ENCODE results near the gene FYTTD1.
A peak's percentile ranks its signal among the peaks of the same experiment; 100 is the strongest.

The FYTTD1 gene

GRCh38 chr3:197737749-197738462 is 11.8 kb upstream of the FYTTD1 start:
- DNase-seq, result no peak

DNA sequence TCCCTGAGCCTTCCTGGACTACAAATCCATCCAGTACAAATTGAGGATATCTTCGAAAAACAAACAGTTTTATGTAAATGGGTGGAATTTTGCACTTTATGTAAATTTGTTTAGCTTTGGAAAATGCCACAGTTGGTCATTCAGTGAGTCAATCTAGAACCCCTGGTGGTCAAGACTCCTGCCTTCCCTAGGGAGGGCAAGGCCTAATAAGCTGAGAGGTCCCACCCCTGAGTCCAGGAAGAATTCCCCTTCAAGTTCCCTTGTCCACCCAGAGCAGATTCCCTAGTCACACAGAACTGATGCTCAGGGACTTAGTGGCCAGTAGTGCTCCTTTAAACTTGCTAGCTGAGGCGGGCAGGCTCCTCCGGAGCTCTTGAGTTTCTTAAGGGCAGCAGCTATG is 6.9 kb upstream of the FYTTD1 start:
- no peak for DNase-seq

DNA sequence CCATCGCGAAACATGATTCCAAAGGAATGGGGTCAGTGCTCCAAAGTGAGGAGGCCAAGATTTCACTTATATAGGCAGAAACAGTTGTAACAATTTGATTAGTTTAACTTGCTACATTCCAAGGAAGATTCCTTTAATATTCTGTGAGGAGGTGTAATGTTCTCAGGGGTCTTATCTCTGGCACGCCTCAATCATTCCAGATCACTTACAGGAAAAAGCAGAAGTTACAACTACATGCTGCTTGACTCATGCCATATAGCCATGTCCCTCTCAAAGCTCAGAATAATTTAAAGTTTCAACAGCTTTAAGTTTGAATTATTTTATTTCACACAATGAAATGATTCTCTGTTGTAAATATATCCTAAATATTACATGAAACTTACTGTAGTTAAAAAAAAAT is 3.5 kb upstream of the FYTTD1 start:
- no peak for DNase-seq

DNA sequence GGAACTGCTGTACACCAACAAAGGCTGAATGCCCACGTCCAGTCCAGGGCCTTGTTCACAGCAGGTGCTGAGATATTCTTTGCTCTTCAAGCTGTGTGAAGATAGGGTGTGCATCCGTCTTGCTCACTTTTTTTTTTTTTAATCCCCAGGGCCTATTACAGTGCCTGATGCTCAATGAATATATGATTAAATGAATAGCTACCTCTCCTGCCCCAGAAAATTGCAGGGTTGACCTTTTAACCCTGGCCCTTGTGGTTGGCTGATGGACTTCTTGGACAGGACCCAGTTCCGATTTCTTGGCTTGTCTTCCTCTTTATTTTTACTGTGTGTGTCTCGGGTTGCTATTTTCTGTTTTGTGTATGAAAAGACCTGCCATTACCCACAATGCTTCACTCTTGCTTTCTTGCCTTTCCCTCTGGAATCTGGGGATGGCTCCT is 2.9 kb upstream of the FYTTD1 start:
- no peak for DNase-seq

DNA sequence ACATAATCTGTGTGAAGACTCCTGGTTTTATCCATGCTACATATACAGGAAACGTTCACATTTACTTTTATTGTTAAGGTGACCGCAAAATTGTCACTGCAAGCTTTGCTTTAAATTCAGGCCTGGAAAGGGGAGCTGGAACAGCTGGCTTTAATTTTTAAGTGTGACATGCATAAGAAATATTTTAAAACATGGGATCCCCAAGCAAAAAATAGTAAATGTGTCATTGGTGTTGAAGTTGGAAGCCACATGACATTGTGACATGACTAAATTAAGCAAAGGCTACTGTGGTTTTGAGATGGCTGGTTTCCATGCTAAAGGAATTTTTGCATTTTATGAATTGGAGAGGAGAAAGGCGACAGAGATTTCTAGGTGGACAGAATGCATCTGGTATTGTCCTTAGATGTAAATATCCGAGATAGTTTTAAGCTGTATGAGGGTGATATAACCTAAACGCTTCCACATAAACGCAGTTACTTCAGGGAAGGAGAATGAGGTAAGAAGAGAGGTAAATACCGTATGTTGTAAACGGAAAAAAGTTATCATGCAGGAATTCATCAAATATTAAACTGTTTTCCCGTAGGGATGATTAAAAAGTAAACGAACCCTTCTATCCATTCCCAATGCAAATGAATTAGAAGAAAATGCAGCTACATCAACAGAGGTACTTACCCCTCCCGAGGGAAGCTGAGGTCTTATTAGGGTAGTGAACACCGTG is 927 bp upstream of the FYTTD1 start:
- no peak for DNase-seq

DNA sequence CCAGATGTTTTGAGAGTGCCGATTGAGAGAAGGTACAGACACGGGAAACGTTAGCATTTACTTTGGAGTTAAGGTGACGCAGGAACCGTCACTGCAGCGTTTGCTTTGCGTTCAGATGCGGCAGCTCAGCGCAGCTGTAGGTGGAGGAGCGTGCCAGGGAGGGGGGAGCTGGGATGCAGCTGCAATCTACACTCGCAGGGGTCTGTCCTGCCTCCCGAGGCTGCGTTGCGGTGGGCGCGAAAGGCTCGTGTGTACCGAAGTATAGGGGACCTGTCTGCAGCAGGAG is 425 bp upstream of the FYTTD1 start:
- peak; percentile 58 for DNase-seq

DNA sequence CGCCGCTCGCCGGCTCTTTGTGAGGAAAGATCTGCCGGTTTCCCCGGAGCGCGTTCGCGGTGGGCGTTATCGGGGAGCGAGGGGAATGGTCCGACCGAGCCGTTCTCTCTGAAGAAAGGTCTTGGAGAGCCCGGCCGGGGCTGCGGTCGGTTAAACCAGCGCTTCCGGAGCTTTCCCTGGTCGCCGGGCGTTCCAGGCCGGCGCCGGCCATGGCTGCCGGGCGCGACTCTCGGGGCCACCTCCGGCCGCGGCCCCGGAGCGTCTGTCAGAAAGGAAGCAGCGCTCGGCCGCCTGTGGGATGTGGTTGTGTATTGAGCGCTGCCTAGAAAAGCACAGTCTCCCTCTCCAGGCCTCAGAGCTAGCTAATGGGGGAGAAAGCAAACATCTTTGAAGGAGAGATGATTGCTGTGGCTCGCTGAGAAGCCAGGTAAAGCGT is 731 bp downstream of the FYTTD1 start:
- DNase-seq, result peak; percentile 49

GRCh38 chr3:197750858-197751737 is 1.4 kb downstream of the FYTTD1 start:
- peak; percentile 38 for DNase-seq

GRCh38 chr3:197752107-197752506 is 2.4 kb downstream of the FYTTD1 start:
- no peak for DNase-seq

DNA sequence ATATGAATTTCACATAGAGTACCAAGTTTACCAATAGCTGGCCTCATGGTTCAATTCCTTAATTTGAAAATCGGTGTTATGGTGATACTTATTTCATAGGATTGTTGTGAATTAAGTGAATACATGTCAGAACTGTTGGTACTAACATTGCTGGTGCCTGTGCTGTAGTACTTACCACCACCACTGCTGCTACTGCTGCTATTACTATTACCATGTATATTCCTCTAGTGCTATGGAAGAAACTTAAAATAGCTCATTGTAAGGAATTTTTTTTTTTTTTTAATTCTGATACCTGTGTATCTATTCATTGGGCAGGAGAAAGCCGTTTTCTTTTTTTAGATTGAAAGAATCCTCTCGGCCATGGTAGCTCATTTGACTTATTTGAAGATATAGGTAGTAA is 3.6 kb downstream of the FYTTD1 start:
- no peak for DNase-seq

DNA sequence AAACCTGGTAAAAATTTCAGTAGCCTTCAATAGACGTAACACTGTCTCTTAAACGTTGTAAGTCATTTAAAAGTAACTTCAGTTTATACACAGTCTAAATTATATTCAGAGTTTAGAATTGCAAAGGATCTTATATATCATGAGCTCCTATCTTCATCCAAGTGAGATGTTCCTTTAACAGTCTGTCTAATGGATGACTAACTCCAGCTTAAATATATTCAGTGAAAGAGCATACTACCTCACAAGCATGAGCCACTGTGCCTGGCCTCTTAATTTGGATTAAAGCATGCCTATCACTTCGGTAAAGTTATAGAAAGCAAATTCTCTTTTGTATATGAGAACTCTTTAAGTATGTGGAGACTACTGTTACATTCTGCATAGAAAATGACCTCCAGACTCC is 7.0 kb downstream of the FYTTD1 start:
- DNase-seq, result no peak

DNA sequence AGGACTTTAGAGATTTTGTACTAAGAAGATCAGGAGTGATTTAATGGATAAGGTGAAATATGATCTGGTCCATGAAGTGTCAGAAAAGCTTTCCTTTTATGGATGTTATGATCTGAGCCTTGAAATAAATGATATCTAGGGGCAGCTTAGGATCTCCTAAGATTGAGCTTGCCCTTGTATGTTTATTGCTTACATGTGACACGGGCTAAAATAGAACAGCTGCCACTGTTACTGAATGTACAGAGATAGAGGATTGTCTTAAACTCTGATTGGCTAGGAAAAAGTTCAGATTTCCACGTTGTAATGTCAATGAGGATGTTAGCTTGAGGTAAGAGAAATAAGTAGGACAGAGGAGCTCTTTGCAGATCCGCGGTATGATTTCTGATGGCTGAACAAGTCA is 8.8 kb downstream of the FYTTD1 start:
- no peak for DNase-seq

DNA sequence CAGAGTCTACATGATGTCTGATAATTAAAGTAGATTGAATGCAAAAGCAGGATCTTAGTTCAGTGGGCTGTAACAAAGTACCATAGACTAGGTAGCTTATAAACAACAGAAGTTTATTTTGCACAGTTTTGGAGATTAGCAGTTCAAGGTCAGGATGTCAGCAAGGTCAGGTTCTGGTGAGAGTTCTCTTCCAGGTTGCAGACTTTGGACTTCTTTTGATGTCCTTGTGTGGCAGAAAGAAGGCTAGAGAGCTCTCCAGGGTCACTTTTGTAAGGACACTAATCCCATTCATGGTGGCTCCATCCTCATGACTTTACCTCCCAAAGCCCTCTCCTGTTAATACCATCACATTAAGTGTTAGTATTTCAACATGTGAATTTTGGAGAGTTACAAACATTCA is 12.1 kb downstream of the FYTTD1 start:
- no peak for DNase-seq

- no peak for DNase-seq
These were observed 25.6 kb downstream of the FYTTD1 start for GRCh38 chr3:197775317-197775716.

DNA sequence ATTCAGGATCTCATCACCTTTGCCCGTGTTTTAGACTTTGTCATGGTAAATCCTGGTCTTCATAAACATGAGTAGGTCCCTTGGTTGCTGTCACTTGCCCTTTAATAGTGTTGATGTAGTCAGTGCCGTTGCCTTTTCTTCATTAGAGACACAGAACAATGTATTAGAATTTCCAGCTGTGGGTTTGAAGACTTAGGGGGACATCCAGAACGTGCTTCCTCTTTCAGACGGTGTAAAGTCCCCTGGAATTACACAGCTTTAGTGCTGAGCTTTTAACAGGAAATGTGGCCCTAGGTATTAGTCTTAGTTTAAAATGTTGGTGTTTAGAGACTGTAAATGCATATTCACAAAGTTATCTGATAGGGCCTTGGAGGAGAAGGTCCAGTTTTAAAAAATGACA is 32.5 kb downstream of the FYTTD1 start:
- DNase-seq, result no peak

DNA sequence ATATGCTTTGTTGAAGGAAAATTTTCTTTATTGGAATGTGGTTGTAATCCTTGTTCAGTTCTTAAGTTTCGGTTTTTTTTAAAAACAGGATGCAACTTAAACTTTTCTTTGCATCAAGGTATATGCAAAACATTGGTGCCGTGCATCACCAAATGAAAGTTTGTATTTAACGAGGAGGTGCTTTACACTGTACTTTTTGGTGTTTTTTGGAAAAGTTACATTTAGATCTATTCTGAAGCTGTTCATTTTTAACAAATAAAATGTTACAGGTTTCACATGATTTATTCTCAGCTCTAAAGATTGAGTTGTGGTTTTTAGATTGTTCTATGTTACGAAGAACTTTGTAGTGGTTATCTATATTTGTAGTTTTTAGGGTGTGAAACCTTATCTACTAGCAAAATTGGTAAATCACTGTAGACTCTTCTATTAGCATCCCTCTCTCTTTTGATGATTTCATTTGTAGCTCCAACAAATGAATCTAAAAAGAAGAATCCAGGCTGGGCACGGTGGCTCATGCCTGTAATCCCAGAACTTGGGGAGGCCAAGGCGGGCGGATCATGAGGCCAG is 34.4 kb downstream of the FYTTD1 start:
- no peak for DNase-seq

GRCh38 chr3:197787412-197787811 is 37.7 kb downstream of the FYTTD1 start:
- no peak for DNase-seq

DNA sequence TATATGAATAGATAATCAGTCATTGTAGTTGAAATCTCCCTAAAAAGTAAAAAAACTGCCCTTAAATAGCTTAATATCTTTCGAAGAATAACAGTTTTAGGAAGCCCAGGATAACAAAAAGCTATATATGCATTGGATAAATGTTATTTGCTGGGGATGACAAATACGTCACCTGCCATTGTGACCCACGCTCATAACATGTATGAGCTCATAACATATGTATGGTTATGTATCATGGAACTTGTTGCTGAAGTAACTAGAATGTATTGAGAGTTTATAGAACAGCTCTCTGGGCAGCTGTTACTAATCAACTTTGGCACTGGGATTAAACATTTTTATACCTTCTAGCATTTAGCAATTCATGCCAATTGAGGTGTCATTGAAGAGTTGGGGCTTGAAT is 39.6 kb downstream of the FYTTD1 start:
- DNase-seq, result no peak

GRCh38 chr3:197790033-197790432 is 40.4 kb downstream of the FYTTD1 start:
- DNase-seq, result no peak

GRCh38 chr3:197791113-197791891 is 41.6 kb downstream of the FYTTD1 start, which contains the start of gene LRCH3:
TSS of gene LRCH3 (plus strand) at chr3:197791254. CDS start at chr3:197791279, 25 bp downstream.
- peak; percentile 85 for DNase-seq

GRCh38 chr3:197791892-197792647 is 42.4 kb downstream of the FYTTD1 start:
- peak; percentile 17 for DNase-seq

DNA sequence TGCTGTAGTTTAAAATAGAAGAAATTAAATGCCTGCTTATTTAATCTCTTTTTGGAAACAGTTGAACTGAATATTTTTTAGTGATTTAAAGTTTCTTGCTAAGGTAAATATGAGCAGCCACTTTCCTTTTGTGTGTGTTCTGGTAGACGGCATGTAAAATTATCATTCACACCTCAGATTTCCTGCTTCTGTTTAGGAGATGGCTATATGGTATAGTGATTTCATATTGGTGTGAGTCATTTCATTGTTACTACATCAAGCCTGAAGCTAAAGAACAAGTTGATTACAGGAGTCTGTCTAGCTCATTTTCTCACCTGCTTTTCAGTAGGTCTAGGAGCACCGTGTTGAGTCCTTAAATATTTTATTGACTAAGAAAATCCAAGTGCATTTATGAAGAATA is 43.6 kb downstream of the FYTTD1 start:
- DNase-seq, result no peak
